ENCODE results near the gene GREB1L.

GRCh38 chr18:21230436-21230835, 11.6 kb upstream of the GREB1L start:
- TF ChIP-seq REST (IDR thresholded peaks at IDR 0.05; ENCODE audit: insufficient read depth in 1 of 2, low read depth in 2 of 2, low read length in 2 of 2): no peak
- TF ChIP-seq POLR2AphosphoS5 (IDR thresholded peaks at IDR 0.05; ENCODE audit: low read depth, low read length): no peak
- TF ChIP-seq TAF1 (IDR thresholded peaks at IDR 0.05; ENCODE audit: borderline replicate concordance, insufficient read depth, low read length): no peak
- TF ChIP-seq FOXP2 (optimal IDR thresholded peaks at IDR 0.05; ENCODE audit: borderline replicate concordance, extremely low read depth, extremely low read length, insufficient read depth): no peak

Data from PFSK-1 (cell line).